B cell (primary cell): ENCODE data around the gene BID. TPM values are rescaled to one million over a fixed set of nuclear protein-coding genes. Genes with fewer than 3 reads are reported as not detected.

ENCODE experiments used
- ATAC-seq: fragments of 200-7000 bp; cut with Tn5 transposase; one replicate; pipeline ENCODE4 v1.10.0; 2021; ENCODE audit warnings: low read depth, mild to moderate bottlenecking, moderate number of reproducible peaks, moderate library complexity
- CTCF ChIA-PET: fragments of 350-600 bp; sonication (Branson Sonifier 250); formaldehyde crosslinking; loops from one replicate; lab custom pipeline; 2021; ENCODE audit warnings: antibody characterized with exemption, inconsistent platforms; lab: Charles Lee
- POLR2A ChIA-PET: fragments of 350-600 bp; sonication (Branson Sonifier 250); formaldehyde crosslinking; loops from one replicate; lab custom pipeline; 2021; ENCODE audit warnings: antibody characterized with exemption; lab: Charles Lee
- DNase-seq: peaks from one replicate; pipeline ENCODE4 v3.0.0; 2013
- H2AFZ ChIP-seq: 2 replicates; pipeline ENCODE4 v1.6.1; 2012; ENCODE audit warnings: mild to moderate bottlenecking, low read depth, low read length; ENCODE audit not compliant: insufficient read depth, poor library complexity, severe bottlenecking
- H3K27ac ChIP-seq, 2 donors: 1 replicate in 1 of 2; 2 replicates in 1 of 2; pipeline ENCODE4 v1.5.1; 2012 to 2013; ENCODE audit warnings: low read length in 2 of 2, mild to moderate bottlenecking in 2 of 2, moderate library complexity in 1 of 2
- H3K27me3 ChIP-seq, 4 experiments: fragments of 200-600 bp in 1 of 4; sonication (generic) in 1 of 4; replicated peaks in 1 of 4; 1 replicate in 2 of 4; 2 replicates in 2 of 4; pipeline versions ENCODE4 v1.6.1 to v1.7.0; 2013 to 2016; ENCODE audit warnings: low read length in 3 of 4, mild to moderate bottlenecking in 2 of 4, mixed read lengths in 1 of 4, moderate library complexity in 1 of 4; ENCODE audit not compliant: insufficient read depth in 4 of 4, control insufficient read depth in 3 of 4; ENCODE audit errors: control extremely low read depth in 1 of 4
- H3K36me3 ChIP-seq, 2 experiments: replicated peaks in 1 of 2; 1 replicate in 1 of 2; 2 replicates in 1 of 2; pipeline versions ENCODE4 v1.6.1 to v1.7.1; 2013; ENCODE audit warnings: low read length in 1 of 2; ENCODE audit not compliant: insufficient read depth in 2 of 2, control insufficient read depth in 1 of 2; ENCODE audit errors: control extremely low read depth in 1 of 2, extremely low read depth in 1 of 2
- H3K4me1 ChIP-seq, 2 donors: fragments of 200-600 bp in 1 of 2; sonication (generic) in 1 of 2; 1 replicate in 1 of 2; 2 replicates in 1 of 2; pipeline versions ENCODE4 v1.5.1 to v1.6.1; 2013 to 2017; ENCODE audit warnings: low read length in 2 of 2; ENCODE audit not compliant: control insufficient read depth in 2 of 2, insufficient read depth in 2 of 2
- H3K4me2 ChIP-seq: replicated peaks from 2 replicates; pipeline ENCODE3; 2012; ENCODE audit warnings: mild to moderate bottlenecking, low read depth, low read length; ENCODE audit not compliant: poor library complexity, severe bottlenecking
- H3K4me3 ChIP-seq, 5 experiments: fragments of 200-600 bp in 1 of 5; sonication (generic) in 1 of 5; 1 replicate in 3 of 5; 2 replicates in 2 of 5; pipeline versions ENCODE4 v1.5.1 to v1.7.0; 2011 to 2016; ENCODE audit warnings: low read length in 4 of 5, mild to moderate bottlenecking in 4 of 5, low read depth in 2 of 5, control low read depth in 1 of 5, moderate library complexity in 1 of 5; ENCODE audit not compliant: insufficient read depth in 1 of 5; ENCODE audit errors: control extremely low read depth in 1 of 5, extremely low read depth in 1 of 5
- H3K79me2 ChIP-seq: fragments of 200-600 bp; sonication (generic); one replicate; pipeline ENCODE4 v1.6.0; 2016; ENCODE audit warnings: low read length; ENCODE audit not compliant: control insufficient read depth, insufficient read depth
- H3K9ac ChIP-seq: fragments of 200-600 bp; sonication (generic); 2 replicates; pipeline ENCODE4 v1.6.1; 2017; ENCODE audit warnings: mild to moderate bottlenecking, low read length, moderate library complexity
- H3K9me3 ChIP-seq, 3 donors: one replicate each; pipeline versions ENCODE4 v1.6.1 to v1.7.1; 2013; ENCODE audit warnings: low read length in 2 of 3; ENCODE audit not compliant: control insufficient read depth in 2 of 3, insufficient read depth in 1 of 3; ENCODE audit errors: control extremely low read depth in 1 of 3
- H4K20me1 ChIP-seq: 2 replicates; pipeline ENCODE4 v1.6.0; 2012; ENCODE audit warnings: mild to moderate bottlenecking, low read length; ENCODE audit not compliant: insufficient read depth, control insufficient read depth, poor library complexity, severe bottlenecking
- H3K27ac Mint-ChIP-seq: one replicate; pipeline ENCODE4 v1.8.0; 2021; ENCODE audit warnings: mixed read lengths
- H3K27me3 Mint-ChIP-seq: one replicate; pipeline ENCODE4 v1.8.0; 2021; ENCODE audit warnings: mixed read lengths
- H3K4me1 Mint-ChIP-seq: one replicate; pipeline ENCODE4 v1.8.0; 2021; ENCODE audit warnings: mixed read lengths
- H3K4me3 Mint-ChIP-seq: one replicate; pipeline ENCODE4 v1.8.0; 2021; ENCODE audit warnings: mixed read lengths
- H3K9me3 Mint-ChIP-seq: one replicate; pipeline ENCODE4 v1.8.0; 2022; ENCODE audit warnings: mixed read lengths; ENCODE audit not compliant: insufficient read depth
- EZH2 ChIP-seq: IDR thresholded peaks from 2 replicates; pipeline ENCODE4 v1.6.1; 2012; ENCODE audit warnings: borderline replicate concordance, low read depth, mild to moderate bottlenecking, moderate library complexity, low read length; ENCODE audit not compliant: insufficient read depth, poor library complexity, severe bottlenecking
- WGBS: methylation state at CpG from one replicate; pipeline ENCODE4 v1.1.5; 2013; ENCODE audit warnings: missing lambda C conversion rate; ENCODE audit not compliant: insufficient coverage; 5-methylcytosine and 5-hydroxymethylcytosine counted together
- intact Hi-C: fragments of 100-400 bp; cut with micrococcal nuclease; formaldehyde crosslinking; loops from one replicate; pipeline ENCODE4 v1.10.0; 2022
- polyA plus RNA-seq: library from polyadenylated mRNA; depleted of rRNA; stranded (reverse); fragments of >200 nt; gene quantifications from 2 replicates; pipeline ENCODE4 v1.2.3, GENCODE V29; 2012
- total RNA-seq, 2 donors: library from RNA; stranded (reverse); fragments of 120-200 nt in 1 of 2; gene quantifications; 1 replicate in 1 of 2; 2 replicates in 1 of 2; pipeline versions ENCODE4 v1.2.3 to v1.2.4, GENCODE V29; 2013 to 2022
- TF ChIP-seq, protein P1 (sequence below): fragments of 200-600 bp; IDR thresholded peaks from one replicate; pipeline ENCODE4 v1.8.0; 2022; ENCODE audit warnings: antibody characterized with exemption, mild to moderate bottlenecking

BID gene
- total and polyA plus RNA-seq, 2 donors (not counting 1 experiment from before 2014, with no cell fraction given): 17.5 to 23.3 TPM

DNA sequence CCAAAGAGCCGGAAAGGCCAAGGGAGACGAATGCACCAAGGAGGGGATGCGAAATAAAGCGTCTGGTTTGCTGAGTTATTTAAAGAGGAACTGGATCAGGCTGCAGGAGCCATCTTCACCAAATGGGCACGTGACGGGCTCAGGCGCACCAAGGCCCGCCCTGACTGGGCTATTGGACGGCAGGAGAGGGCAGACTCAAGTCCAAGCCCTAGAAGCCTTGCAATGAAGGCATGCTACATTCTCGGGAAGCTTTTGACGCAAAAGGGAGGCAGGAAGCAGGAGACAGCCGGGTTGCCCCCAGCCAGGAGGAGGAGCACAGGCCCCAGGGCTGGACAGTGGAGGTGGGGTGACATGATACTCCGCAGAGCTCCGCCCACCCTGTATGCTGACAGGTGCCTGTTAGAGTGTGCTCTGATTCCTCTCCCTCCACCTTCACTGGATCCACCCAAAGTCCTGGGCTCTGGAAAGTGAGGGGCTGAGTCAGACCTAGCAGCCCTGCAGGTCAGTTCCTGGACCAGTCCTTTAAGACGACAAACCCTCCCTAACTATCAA, 41.5 kb upstream of the BID start:
- no peak overlapping the region for H3K4me2 ChIP-seq
- WGBS: 95% methylated on average over 13 of the region's 15 CpGs
- H3K27ac ChIP-seq: no peak overlapping the region
- H3K9me3 ChIP-seq: no peaks in the 10 kb centered on the region
- H2AFZ ChIP-seq: no peak overlapping the region
- ChIA-PET CTCF (no interaction called here), POLR2A (no interaction called here)
- no peak overlapping the region for H3K4me3 Mint-ChIP-seq
- DNase-seq (no peak), ATAC-seq (no peak)
- peaks cover 0 to 78% of the 10 kb centered on the region in 2 experiments for H3K36me3 ChIP-seq
- H3K4me3 ChIP-seq: no peak overlapping the region
- H3K9ac ChIP-seq: no peak overlapping the region
- no peaks in the 10 kb centered on the region for H3K27me3 Mint-ChIP-seq
- no peak for TF ChIP-seq EZH2
- TF ChIP-seq, protein P1, sequence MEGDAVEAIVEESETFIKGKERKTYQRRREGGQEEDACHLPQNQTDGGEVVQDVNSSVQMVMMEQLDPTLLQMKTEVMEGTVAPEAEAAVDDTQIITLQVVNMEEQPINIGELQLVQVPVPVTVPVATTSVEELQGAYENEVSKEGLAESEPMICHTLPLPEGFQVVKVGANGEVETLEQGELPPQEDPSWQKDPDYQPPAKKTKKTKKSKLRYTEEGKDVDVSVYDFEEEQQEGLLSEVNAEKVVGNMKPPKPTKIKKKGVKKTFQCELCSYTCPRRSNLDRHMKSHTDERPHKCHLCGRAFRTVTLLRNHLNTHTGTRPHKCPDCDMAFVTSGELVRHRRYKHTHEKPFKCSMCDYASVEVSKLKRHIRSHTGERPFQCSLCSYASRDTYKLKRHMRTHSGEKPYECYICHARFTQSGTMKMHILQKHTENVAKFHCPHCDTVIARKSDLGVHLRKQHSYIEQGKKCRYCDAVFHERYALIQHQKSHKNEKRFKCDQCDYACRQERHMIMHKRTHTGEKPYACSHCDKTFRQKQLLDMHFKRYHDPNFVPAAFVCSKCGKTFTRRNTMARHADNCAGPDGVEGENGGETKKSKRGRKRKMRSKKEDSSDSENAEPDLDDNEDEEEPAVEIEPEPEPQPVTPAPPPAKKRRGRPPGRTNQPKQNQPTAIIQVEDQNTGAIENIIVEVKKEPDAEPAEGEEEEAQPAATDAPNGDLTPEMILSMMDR: no peak
- H3K27me3 ChIP-seq: no peaks in the 10 kb centered on the region
- H3K4me1 ChIP-seq: no peaks in the 10 kb centered on the region
- intact Hi-C loops: no loop called here
- peak overlapping the region; percentile 24 for H3K27ac Mint-ChIP-seq
- no peaks in the 10 kb centered on the region for H4K20me1 ChIP-seq
- H3K9me3 Mint-ChIP-seq: no peaks in the 10 kb centered on the region
- no peaks in the 10 kb centered on the region for H3K4me1 Mint-ChIP-seq
- peaks cover 20% of the 10 kb centered on the region for H3K79me2 ChIP-seq

DNA sequence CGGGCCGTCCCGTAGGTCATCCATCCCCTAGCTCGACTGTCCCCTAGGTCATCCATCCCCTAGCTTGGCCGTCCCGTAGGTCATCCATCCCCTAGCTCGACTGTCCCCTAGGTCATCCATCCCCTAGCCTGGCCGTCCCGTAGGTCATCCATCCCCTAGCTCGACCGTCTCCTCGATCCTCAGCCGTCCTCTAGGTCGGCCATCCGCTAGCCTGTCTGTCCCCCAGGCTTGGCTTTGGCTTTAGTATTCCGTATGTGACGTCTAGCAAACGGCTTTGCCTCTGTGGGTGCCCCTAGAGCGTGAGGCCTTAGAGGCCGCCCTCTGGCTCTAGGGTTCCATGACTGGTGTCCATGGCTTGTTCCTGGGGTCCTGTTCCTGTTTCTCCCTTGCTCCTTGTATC, 40.6 kb upstream of the BID start:
- Histone ChIP-seq H3K4me1 (no peaks in the 10 kb centered on the region), H2AFZ (no peak overlapping the region), H4K20me1 (no peaks in the 10 kb centered on the region), H3K4me3 (no peak overlapping the region), H3K27ac (no peak overlapping the region), H3K27me3 (no peaks in the 10 kb centered on the region), H3K36me3 (peaks cover 0 to 80% of the 10 kb centered on the region in 2 experiments), H3K9me3 (no peaks in the 10 kb centered on the region), H3K79me2 (peaks cover 16% of the 10 kb centered on the region), H3K9ac (no peak overlapping the region), H3K4me2 (no peak overlapping the region)
- TF ChIP-seq, protein P1: no peak
- no peak for TF ChIP-seq EZH2
- Mint-ChIP-seq H3K4me3 (no peak overlapping the region), H3K27me3 (no peaks in the 10 kb centered on the region), H3K27ac (no peak overlapping the region), H3K9me3 (no peaks in the 10 kb centered on the region), H3K4me1 (no peaks in the 10 kb centered on the region)
- ChIA-PET POLR2A (no interaction called here), CTCF (interaction anchor here (0.9 kb wide), 1 partner anchor 60 kb away, joined by 3 read pairs; no protein-coding TSS in a partner anchor)
- intact Hi-C loops: no loop called here
- 97% methylated on average over 17 of the region's 20 CpGs for WGBS
- ATAC-seq (no peak), DNase-seq (no peak)
